Gastroesophageal sphincter (tissue), 3 donors: ENCODE results near the gene ADIG.

Source experiments
- EP300 ChIP-seq: sonication (generic); formaldehyde crosslinking; IDR thresholded peaks from one replicate; pipeline ENCODE4 v1.6.1; 2017; ENCODE audit warnings: antibody characterized with exemption, mild to moderate bottlenecking
- POLR2A ChIP-seq, 2 donors: fragments of 450-650 bp; IDR thresholded peaks; one replicate each; pipeline ENCODE4 v1.6.1; 2017; ENCODE audit warnings: antibody characterized with exemption in 2 of 2, mild to moderate bottlenecking in 2 of 2, moderate library complexity in 1 of 2
- POLR2AphosphoS5 ChIP-seq: sonication (generic); formaldehyde crosslinking; IDR thresholded peaks from one replicate; pipeline ENCODE4 v1.6.1; 2017; ENCODE audit warnings: antibody characterized with exemption
- TF ChIP-seq, protein P1 (sequence below), 4 experiments: fragments of 200-600 bp in 2 of 4; fragments of 450-650 bp in 2 of 4; sonication (generic) in 1 of 4; IDR thresholded peaks; one replicate each; pipeline ENCODE4 v1.5.1; 2017 to 2019; ENCODE audit warnings: antibody characterized with exemption in 4 of 4, mild to moderate bottlenecking in 2 of 4, moderate library complexity in 2 of 4

- TF ChIP-seq, protein P1, sequence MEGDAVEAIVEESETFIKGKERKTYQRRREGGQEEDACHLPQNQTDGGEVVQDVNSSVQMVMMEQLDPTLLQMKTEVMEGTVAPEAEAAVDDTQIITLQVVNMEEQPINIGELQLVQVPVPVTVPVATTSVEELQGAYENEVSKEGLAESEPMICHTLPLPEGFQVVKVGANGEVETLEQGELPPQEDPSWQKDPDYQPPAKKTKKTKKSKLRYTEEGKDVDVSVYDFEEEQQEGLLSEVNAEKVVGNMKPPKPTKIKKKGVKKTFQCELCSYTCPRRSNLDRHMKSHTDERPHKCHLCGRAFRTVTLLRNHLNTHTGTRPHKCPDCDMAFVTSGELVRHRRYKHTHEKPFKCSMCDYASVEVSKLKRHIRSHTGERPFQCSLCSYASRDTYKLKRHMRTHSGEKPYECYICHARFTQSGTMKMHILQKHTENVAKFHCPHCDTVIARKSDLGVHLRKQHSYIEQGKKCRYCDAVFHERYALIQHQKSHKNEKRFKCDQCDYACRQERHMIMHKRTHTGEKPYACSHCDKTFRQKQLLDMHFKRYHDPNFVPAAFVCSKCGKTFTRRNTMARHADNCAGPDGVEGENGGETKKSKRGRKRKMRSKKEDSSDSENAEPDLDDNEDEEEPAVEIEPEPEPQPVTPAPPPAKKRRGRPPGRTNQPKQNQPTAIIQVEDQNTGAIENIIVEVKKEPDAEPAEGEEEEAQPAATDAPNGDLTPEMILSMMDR (IDR thresholded peaks at IDR 0.05), result no peak
- no peak for TF ChIP-seq POLR2A (IDR thresholded peaks at IDR 0.05)
- TF ChIP-seq EP300, result no peak
- no peak for TF ChIP-seq POLR2AphosphoS5
Measured at GRCh38 chr20:38607351-38607750, 26.4 kb downstream of the ADIG start.
